ENCODE measurements around the gene ZC3H6. TPM values are rescaled to one million over a fixed set of nuclear protein-coding genes. Genes with fewer than 3 reads are reported as not detected.

ZC3H6 gene
- total and polyA plus RNA-seq, 2 of the 13 experiments (the other 11 are each of a cell fraction or from before 2014, with no cell fraction given): 0.71 to 0.93 TPM

- TF ChIP-seq MLXIP (CRISPR knock-in tag; IDR thresholded peaks at IDR 0.05; ENCODE audit: borderline replicate concordance) (peak; percentile 92), ZNF180 (CRISPR knock-in tag; IDR thresholded peaks at IDR 0.05; ENCODE audit: borderline replicate concordance, low read depth) (no peak), ZNF557 (CRISPR knock-in tag; IDR thresholded peaks at IDR 0.05) (peak; percentile 85; the same call in 1 of the 2 replicates), ZNF703 (CRISPR knock-in tag; IDR thresholded peaks at IDR 0.05; ENCODE audit: borderline replicate concordance) (no peak; the same call in 1 of the 2 replicates), ZNF572 (CRISPR knock-in tag; IDR thresholded peaks at IDR 0.05) (peak; percentile 96), SALL1 (CRISPR knock-in tag; IDR thresholded peaks at IDR 0.05) (peak; percentile 95), ZNF333 (CRISPR knock-in tag; IDR thresholded peaks at IDR 0.05; ENCODE audit: borderline replicate concordance) (no peak; the same call in 1 of the 2 replicates), FOXO1 (CRISPR knock-in tag; IDR thresholded peaks at IDR 0.05) (peak; percentile 52; the same call in 1 of the 2 replicates), MLLT10 (CRISPR knock-in tag; IDR thresholded peaks at IDR 0.05) (no peak), TCF7L2 (IDR thresholded peaks at IDR 0.05; ENCODE audit: low read depth, low read length) (no peak), ZSCAN25 (CRISPR knock-in tag; IDR thresholded peaks at IDR 0.05) (peak; percentile 81; the same call in 1 of the 2 replicates), THAP8 (CRISPR knock-in tag; IDR thresholded peaks at IDR 0.05; ENCODE audit: borderline replicate concordance) (0 out of 2 replicates have a peak, but pooled peaks have one; percentile 84), JUN (CRISPR knock-in tag; IDR thresholded peaks at IDR 0.05) (peak; percentile 27; the same call in 1 of the 2 replicates), ZNF776 (CRISPR knock-in tag; IDR thresholded peaks at IDR 0.05) (peak; percentile 73; the same call in 1 of the 2 replicates), CHD2 (IDR thresholded peaks at IDR 0.05; ENCODE audit: low read depth, low read length) (peak; percentile 8; the same call in 1 of the 2 replicates), ZMAT5 (CRISPR knock-in tag; IDR thresholded peaks at IDR 0.05; ENCODE audit: borderline replicate concordance, low read depth) (no peak), TEAD3 (CRISPR knock-in tag; optimal IDR thresholded peaks at IDR 0.05; ENCODE audit: borderline replicate concordance) (no peak), ETV6 (CRISPR knock-in tag; conservative IDR thresholded peaks at IDR 0.05) (peak; percentile 76), ZFP36L2 (CRISPR knock-in tag; IDR thresholded peaks at IDR 0.05) (no peak), ZNF12 (CRISPR knock-in tag; IDR thresholded peaks at IDR 0.05) (peak; percentile 54), DNMT3B (CRISPR knock-in tag; conservative IDR thresholded peaks at IDR 0.05) (no peak), ZNF496 (CRISPR knock-in tag; IDR thresholded peaks at IDR 0.05; ENCODE audit: insufficient replicate concordance) (no peak)
- TF ChIP-seq, protein P1, sequence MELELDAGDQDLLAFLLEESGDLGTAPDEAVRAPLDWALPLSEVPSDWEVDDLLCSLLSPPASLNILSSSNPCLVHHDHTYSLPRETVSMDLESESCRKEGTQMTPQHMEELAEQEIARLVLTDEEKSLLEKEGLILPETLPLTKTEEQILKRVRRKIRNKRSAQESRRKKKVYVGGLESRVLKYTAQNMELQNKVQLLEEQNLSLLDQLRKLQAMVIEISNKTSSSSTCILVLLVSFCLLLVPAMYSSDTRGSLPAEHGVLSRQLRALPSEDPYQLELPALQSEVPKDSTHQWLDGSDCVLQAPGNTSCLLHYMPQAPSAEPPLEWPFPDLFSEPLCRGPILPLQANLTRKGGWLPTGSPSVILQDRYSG (CRISPR knock-in tag; IDR thresholded peaks at IDR 0.05): peak; percentile 97
- TF ChIP-seq, protein P2, sequence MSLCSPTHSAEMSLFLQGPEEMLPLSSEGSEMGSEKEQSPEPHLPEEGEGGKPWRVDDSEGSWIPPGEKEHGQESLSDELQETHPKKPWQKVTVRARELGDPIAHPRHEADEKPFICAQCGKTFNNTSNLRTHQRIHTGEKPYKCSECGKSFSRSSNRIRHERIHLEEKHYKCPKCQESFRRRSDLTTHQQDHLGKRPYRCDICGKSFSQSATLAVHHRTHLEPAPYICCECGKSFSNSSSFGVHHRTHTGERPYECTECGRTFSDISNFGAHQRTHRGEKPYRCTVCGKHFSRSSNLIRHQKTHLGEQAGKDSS (CRISPR knock-in tag; IDR thresholded peaks at IDR 0.05; ENCODE audit: borderline replicate concordance, low read depth): peak; percentile 91; the same call in 1 of the 2 replicates
These were observed 20.7 kb upstream of the ZC3H6 start, which contains the start of gene ZC3H8 (continued) for GRCh38 chr2:112254466-112255240.
